Fibroblast of lung (primary cell): ENCODE measurements around the gene NEXN.

Experiments used
- CTCF ChIP-seq, 2 donors: IDR thresholded peaks in 1 of 2; conservative IDR thresholded peaks in 1 of 2; 1 replicate in 1 of 2; 2 replicates in 1 of 2; pipeline ENCODE4 v1.5.1; 2011 to 2012; ENCODE audit warnings: low read length in 2 of 2, control low read depth in 1 of 2, inconsistent platforms in 1 of 2, low read depth in 1 of 2, mild to moderate bottlenecking in 1 of 2
- EZH2 ChIP-seq: IDR thresholded peaks from 2 replicates; pipeline ENCODE4 v1.5.1; 2012; ENCODE audit warnings: low read length, control low read depth, mild to moderate bottlenecking; ENCODE audit errors: missing control alignments

GRCh38 chr1:77977989-77978292 lies 89.5 kb downstream of the NEXN start:
- TF ChIP-seq CTCF (conservative IDR thresholded peaks at IDR 0.05 in 1 of 2, IDR thresholded peaks at IDR 0.05 in 1 of 2; ENCODE audit: low read depth in 1 of 2, low read length in 2 of 2) (no peak), EZH2 (no peak)
